GM18517 (cell line): Measurements from ENCODE around the gene GIPC2.

ENCODE experiments used
- ATAC-seq: cut with Tn5 transposase; IDR thresholded peaks from one replicate; pipeline ENCODE4 v1.9.1; 2021; ENCODE audit warnings: mild to moderate bottlenecking, moderate library complexity; ENCODE audit not compliant: unreplicated experiment

The GIPC2 gene

DNA sequence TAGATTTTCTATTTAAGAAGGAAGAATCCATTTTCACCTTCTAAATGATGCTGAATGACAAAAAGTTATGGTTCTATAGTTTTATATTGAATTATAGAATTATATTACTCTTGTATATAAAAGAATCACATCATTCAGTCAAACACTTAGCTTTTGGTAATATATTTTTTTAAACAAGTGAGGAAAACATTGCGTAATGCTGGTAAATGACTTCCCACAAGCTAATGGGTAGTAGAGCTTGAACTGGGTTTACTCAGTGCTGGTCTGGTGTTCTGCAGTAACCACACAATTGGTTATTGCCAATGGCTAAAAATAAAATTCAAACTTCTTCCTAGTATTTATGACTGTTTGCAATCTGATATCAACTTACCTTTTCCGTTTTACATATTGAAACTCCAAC lies 10.6 kb upstream of the GIPC2 start:
- ATAC-seq = no peak

- ATAC-seq = no peak
Measured at GRCh38 chr1:78036450-78036849, 9.3 kb upstream of the GIPC2 start.

GRCh38 chr1:78038071-78038470 lies 7.7 kb upstream of the GIPC2 start:
- ATAC-seq = no peak

GRCh38 chr1:78038491-78038939 lies 7.3 kb upstream of the GIPC2 start:
- ATAC-seq = no peak

- ATAC-seq = no peak
Measured at GRCh38 chr1:78040484-78041089, 5.2 kb upstream of the GIPC2 start.

DNA sequence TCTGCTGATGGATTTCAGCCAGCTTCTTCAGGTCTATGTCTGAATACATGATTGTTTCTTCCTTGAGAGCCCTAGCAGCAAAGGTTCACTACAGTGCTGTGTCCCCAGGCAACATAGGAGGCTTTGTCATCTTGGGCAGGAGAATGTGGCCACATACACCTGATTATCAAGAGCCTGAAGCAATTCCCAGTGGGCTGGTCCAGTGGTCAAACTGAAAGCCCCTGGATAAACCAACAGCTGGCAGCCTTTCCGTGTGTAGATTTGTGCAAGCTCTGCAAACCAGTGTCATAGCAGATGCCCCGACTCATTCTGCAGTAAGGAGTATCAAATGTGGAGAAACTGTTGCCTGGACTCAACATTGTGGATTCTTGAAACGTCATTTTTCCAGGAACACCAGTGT lies 2.3 kb upstream of the GIPC2 start:
- ATAC-seq = no peak

GRCh38 chr1:78044796-78045562 lies 787 bp upstream of the GIPC2 start:
- ATAC-seq = no peak

DNA sequence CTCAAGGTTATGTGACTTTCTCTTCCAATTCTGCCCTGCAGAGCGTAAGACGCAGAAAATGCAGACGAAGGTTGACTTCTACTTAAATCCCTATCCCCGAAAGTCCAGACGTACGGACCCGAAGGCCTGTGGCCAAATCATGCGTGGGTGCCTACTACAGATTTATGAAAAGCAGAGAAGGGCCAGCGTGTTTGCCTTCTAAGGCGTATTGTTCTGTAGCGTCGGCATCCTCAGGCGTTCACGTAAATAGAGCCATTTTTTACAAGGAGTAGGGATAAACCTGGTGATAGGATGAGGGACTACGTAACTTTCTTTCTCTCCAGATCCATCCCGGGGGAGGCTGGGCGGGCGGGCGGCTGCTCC lies 222 bp upstream of the GIPC2 start:
- ATAC-seq = no peak

GRCh38 chr1:78047106-78047505 lies 1.3 kb downstream of the GIPC2 start:
- ATAC-seq = no peak

DNA sequence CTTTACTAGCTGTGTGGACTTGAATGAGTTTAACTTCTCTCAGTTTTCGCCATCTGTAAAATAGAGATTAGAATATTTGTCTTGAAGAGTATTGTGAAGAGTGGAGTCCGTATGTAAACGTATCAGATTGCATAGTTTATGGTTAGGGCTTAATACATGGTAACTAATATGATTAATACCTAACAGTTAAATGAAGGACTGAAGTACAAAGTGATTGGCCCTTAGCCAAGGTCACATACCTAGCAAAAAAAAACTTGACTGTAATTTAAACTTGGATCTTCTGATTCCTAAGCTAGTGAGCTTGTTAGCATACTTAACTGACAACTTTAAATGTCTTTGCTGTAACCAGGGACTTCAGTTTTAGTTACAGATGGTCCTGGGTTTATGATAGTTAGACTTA lies 1.9 kb downstream of the GIPC2 start:
- ATAC-seq = no peak

- no peak for ATAC-seq
Measured at GRCh38 chr1:78048446-78048845, 2.7 kb downstream of the GIPC2 start.

GRCh38 chr1:78049396-78049795 lies 3.6 kb downstream of the GIPC2 start:
- ATAC-seq = no peak

DNA sequence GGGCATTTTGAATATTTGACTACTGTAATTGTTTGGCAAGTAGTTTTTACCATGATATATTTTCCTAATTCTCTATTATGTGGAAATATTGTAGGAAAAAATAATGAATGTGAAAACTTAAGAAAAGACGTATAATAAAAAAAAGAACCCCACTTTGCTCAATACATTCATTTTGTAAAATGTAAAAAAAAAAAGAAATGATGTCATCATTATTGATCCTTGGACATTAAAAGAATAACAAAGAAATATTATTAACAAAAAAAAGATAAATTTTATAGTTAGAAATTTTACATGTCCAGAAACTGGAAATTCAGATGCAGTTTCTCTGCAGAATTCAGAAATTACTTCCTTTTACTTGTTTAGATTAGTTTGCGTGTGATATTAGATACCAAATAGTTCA lies 5.2 kb downstream of the GIPC2 start:
- ATAC-seq = no peak

DNA sequence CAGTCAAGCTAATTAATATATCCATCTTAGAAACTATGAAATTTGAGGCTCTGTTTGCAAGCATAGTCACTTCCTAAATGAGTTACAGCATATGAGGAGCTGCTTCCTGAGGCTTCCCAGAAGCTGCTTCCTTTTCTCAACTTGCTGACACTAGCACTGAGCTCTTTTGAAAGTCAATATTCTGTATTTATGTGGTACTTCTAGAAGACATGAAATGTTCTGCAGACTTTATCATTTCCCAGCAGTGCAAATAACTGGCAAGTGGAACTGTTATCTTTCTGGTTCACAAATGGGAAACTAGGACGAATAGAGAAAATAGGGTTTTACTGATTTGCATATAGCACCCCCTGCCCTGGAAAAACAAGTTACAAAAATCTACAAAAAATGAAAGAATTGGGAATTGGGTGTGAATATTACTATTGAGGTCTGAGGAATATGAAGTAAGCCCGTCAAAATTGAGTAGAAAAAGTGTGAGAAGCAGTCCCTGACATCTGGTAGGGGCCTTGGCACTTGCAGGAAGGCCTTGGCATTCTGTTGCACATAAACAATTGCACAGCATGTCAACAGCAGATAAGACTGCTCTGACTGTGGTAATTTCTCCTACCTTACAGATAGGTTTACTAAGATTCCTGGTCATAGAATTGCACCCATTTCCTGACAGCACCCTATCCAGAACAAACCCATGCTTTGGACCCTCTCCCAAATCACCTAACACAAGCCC lies 7.1 kb downstream of the GIPC2 start:
- no peak for ATAC-seq

GRCh38 chr1:78053498-78053897 lies 7.7 kb downstream of the GIPC2 start:
- no peak for ATAC-seq

DNA sequence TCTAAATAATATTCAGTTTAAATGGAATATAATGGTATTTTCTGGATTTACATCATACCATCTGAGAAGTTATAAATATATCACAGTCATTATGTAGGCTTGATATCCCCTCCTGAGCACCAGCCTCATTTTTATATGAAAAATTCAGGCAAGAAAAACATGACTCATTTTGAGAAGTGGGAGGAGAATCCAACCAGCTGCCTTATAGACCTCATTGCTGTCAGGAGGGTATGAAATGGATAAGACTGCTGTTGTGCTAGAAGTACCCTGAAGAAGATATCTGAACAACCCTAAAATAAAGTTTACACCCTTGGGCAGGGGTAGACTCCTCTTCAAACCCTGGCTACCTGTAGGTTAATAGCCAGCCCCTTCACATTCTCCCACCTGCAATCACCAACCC lies 8.8 kb downstream of the GIPC2 start:
- no peak for ATAC-seq

GRCh38 chr1:78054972-78055371 lies 9.2 kb downstream of the GIPC2 start:
- ATAC-seq = no peak

DNA sequence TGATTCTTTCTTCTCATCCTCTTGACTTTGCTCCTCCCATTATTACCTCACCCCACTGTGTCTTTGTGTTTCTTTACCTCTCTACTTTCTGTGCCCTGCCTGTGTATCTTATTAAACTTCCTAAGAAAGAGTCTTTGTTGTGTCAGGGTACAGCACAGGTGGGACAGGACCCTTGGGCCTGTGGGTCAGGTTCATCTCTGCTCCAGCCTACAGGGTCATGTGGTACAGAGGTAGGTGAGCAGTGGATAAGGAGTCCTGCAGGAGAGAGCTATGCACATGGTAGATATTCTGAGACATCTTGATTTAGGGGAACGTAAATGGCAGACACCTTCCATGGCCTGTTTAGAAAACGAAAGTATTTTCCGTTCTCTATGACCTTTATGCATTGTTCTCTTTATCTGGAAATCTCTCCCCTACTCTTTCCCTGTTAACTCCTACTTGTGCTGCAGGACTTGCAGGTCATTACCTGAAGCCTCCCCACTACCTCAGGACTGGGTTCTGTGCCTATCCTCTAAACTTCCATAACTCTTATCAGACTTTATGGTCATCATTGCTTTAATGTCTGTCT lies 9.9 kb downstream of the GIPC2 start:
- no peak for ATAC-seq

- no peak for ATAC-seq
Measured at GRCh38 chr1:78058670-78059069, 12.9 kb downstream of the GIPC2 start.

- no peak for ATAC-seq
Measured at GRCh38 chr1:78060857-78061563, 15.2 kb downstream of the GIPC2 start.

DNA sequence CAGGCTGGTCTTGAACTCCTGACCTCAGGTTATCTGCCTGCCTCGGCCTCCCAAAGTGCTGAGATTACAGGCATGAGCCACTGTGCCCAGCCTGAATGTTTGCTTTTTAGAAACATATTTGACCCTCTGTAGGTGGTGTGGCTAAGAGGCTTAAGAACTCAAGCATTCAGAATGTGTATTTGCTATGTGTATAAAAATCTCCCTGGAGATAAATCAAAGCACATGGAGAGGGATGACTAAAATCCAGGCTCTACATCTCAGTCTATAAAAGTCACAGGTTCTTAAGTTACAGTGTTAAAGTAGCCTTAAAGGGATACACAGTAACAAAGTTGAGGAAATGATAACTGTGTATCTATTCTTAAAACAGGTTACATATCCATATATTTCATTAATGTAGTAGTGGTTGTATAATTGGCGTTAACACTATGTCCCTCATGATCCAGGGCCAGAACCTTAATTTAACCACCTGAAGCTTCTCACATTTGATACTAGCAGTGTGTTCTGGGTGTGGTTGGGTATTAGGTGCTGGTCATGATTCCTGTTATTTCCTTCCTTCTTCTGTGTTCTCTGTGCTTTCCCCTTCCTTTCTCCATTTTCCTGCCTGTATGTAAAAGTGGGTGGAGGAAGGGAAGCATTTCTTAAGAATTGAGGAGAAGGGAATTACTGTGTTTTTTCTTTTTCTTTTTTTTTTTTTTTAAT lies 16.2 kb downstream of the GIPC2 start:
- ATAC-seq = no peak
